ENCODE results near the gene PDHA1. TPM values are rescaled to one million over a fixed set of nuclear protein-coding genes. Genes with fewer than 3 reads are reported as not detected.

Gene PDHA1
- total RNA-seq, 1 donor, result 40.8 TPM

DNA sequence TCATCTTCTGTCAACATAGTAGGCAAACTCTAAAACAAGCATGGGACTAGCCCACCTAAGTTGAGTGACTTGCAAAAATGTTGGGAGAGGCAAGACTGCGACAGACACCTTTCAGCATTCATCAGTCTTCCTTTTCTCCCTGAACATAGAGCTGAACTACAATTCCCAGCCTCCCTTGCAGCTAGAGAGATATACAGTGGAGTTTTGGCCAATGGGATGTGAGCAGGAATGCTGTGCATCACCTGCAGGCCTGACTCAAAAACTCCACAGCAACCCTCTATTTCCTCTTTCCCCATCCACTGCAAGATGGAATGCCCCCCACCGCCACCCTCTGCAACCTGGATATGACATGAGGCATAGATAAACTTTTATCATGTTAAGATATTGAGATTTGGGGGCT, 66.5 kb downstream of the PDHA1 start:
- no peak for TF ChIP-seq CTCF (IDR thresholded peaks at IDR 0.05; ENCODE audit: insufficient read depth, low read length)
- DNase-seq (ENCODE audit: low read depth), result no peak
- H3K4me3 ChIP-seq (ENCODE audit: low read depth, low read length), result no peak overlapping the region

Small RNA genes lying within 50 kb of the gene (small RNA-seq; reads per million reads assigned to genes)
- not detected for gene RF00019

Other genes starting within 250 kb of the PDHA1 start
- gene ADGRG2, start 221.5 kb upstream of the PDHA1 start, total RNA-seq (ENCODE audit: low replicate concordance), result 0.18 and 0.25 TPM in 2 replicates
- gene MAP3K15, start 171.6 kb downstream of the PDHA1 start, total RNA-seq (ENCODE audit: low replicate concordance), result not detected in 2 replicates